ENCODE results near the gene DENND4A.

- no peak for TF ChIP-seq ARNTL (CRISPR knock-in tag; IDR thresholded peaks at IDR 0.05; ENCODE audit: borderline replicate concordance, low read depth)
- TF ChIP-seq PATZ1 (CRISPR knock-in tag; IDR thresholded peaks at IDR 0.05; ENCODE audit: borderline replicate concordance): no peak
- TF ChIP-seq TSHZ2 (CRISPR knock-in tag; IDR thresholded peaks at IDR 0.05): no peak
- no peak for TF ChIP-seq CREB5 (CRISPR knock-in tag; IDR thresholded peaks at IDR 0.05; ENCODE audit: low read depth)
- no peak for TF ChIP-seq ZC3H10 (CRISPR knock-in tag; IDR thresholded peaks at IDR 0.05)
- no peak for TF ChIP-seq CSDC2 (CRISPR knock-in tag; IDR thresholded peaks at IDR 0.05)
- TF ChIP-seq ZFP3 (CRISPR knock-in tag; IDR thresholded peaks at IDR 0.05): no peak
- TF ChIP-seq OSR1 (CRISPR knock-in tag; IDR thresholded peaks at IDR 0.05): no peak
- TF ChIP-seq RARB (CRISPR knock-in tag; IDR thresholded peaks at IDR 0.05): no peak
- no peak for TF ChIP-seq ZNF565 (CRISPR knock-in tag; conservative IDR thresholded peaks at IDR 0.05; ENCODE audit: low read depth)
- no peak for TF ChIP-seq POU6F1 (CRISPR knock-in tag; IDR thresholded peaks at IDR 0.05; ENCODE audit: borderline replicate concordance, low read depth)
- TF ChIP-seq CSRNP3 (CRISPR knock-in tag; IDR thresholded peaks at IDR 0.05): no peak
- no peak for TF ChIP-seq GLIS3 (CRISPR knock-in tag; IDR thresholded peaks at IDR 0.05)
- no peak for TF ChIP-seq ZNF70 (CRISPR knock-in tag; IDR thresholded peaks at IDR 0.05)
Observed at GRCh38 chr15:65724464-65725215, 67.5 kb downstream of the DENND4A start.

All from SK-N-SH treated with all-trans-retinoic acid at 6 μM for 48 hours (cell line).